Tibial nerve (tissue), 4 donors: Measurements from ENCODE around the gene ROPN1L.

Source experiments
- CTCF ChIP-seq, 5 experiments: fragments of 200-600 bp in 3 of 5; fragments of 450-650 bp in 2 of 5; sonication (generic) in 3 of 5; IDR thresholded peaks; one replicate each; pipeline ENCODE4 v1.5.1; 2016 to 2019; ENCODE audit warnings: antibody characterized with exemption in 5 of 5, mild to moderate bottlenecking in 3 of 5, moderate library complexity in 2 of 5
- EP300 ChIP-seq, 2 donors: sonication (generic); formaldehyde crosslinking; IDR thresholded peaks; one replicate each; pipeline ENCODE4 v1.6.1; 2017; ENCODE audit warnings: antibody characterized with exemption in 2 of 2, mild to moderate bottlenecking in 1 of 2
- POLR2A ChIP-seq, 2 donors: fragments of 450-650 bp; IDR thresholded peaks; one replicate each; pipeline ENCODE4 v1.6.1; 2017; ENCODE audit warnings: antibody characterized with exemption in 2 of 2, mild to moderate bottlenecking in 2 of 2, moderate library complexity in 2 of 2

DNA sequence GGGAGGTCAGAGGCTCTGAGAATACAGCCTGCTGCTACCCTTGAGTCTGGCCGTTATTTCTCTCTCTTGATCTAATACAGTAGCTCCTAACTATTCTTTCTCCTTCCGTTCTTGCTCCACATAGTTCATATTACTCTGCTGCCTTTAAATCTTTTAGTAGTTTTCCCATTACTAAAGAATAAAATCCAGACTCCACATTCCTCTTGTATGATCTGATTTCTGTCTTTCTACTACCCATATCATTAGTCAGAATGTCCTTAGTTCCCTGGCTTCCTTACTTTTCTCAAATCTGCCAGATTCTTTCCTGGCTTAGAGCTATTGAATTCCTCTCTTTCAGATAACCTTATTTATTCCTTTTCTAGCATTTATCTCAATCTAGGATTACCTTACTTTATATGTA is 48.2 kb upstream of the ROPN1L start:
- no peak for TF ChIP-seq CTCF (IDR thresholded peaks at IDR 0.05)
- no peak for TF ChIP-seq EP300 (IDR thresholded peaks at IDR 0.05)
- no peak for TF ChIP-seq POLR2A (IDR thresholded peaks at IDR 0.05)
